ENCODE measurements around the gene FOXC2. TPM values are rescaled to one million over a fixed set of nuclear protein-coding genes. Genes with fewer than 3 reads are reported as not detected.

The FOXC2 gene
- total RNA-seq, 1 donor, result 2.2 TPM

DNA sequence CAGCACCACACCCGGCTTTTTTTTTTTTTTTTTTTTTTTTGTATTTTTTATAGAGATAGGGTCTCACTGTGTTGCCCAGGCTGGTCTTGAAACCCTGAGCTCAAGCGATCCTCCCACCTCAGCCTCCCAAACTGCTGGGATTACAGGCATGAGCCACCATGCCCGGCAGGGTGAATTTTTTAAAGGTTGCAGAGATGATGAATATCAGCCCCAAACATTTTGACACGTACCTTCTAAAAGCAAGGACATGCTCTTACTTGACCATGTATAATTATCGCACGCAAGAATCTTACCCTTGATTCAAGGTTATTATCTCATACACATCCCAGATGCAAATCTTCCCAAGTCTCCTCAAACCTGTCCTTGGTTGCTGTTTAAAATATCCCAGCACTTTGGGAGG, 4.3 kb upstream of the FOXC2 start:
- DNase-seq (ENCODE audit: insufficient read length, low spot score, missing footprints), result no peak
- no peak for TF ChIP-seq CTCF (IDR thresholded peaks at IDR 0.05; ENCODE audit: extremely low read depth, low read depth, low read length)
- peaks cover 9% of the 10 kb centered on the region for H3K4me1 ChIP-seq (ENCODE audit: insufficient read depth, low read length)

GRCh38 chr16:86563469-86564345, 2.9 kb upstream of the FOXC2 start:
- no peaks in the 10 kb centered on the region for H3K27me3 ChIP-seq (ENCODE audit: insufficient read depth, low read length)
- DNase-seq (ENCODE audit: insufficient read length, low spot score, missing footprints), result peak; percentile 94
- H3K4me2 ChIP-seq (ENCODE audit: insufficient read depth, low read length), result peak overlapping the region; percentile 96
- no peaks in the 10 kb centered on the region for H4K20me1 ChIP-seq (ENCODE audit: insufficient read depth, low read length)
- peak overlapping the region; percentile 68 for H3K4me3 ChIP-seq (ENCODE audit: insufficient read depth, low read length)
- peak; percentile 100 for TF ChIP-seq CTCF (IDR thresholded peaks at IDR 0.05; ENCODE audit: extremely low read depth, low read depth, low read length)
- H3K79me2 ChIP-seq (ENCODE audit: insufficient read depth, low read length), result peaks cover 33% of the 10 kb centered on the region
- peak overlapping the region; percentile 75 for H2AFZ ChIP-seq (ENCODE audit: low read length)
- peaks cover 9% of the 10 kb centered on the region for H3K4me1 ChIP-seq (ENCODE audit: insufficient read depth, low read length)
- H3K9me3 ChIP-seq (ENCODE audit: low read depth, low read length), result no peaks in the 10 kb centered on the region
- H3K36me3 ChIP-seq (ENCODE audit: insufficient read depth, low read length), result peaks cover 3% of the 10 kb centered on the region
- peak overlapping the region; percentile 65 for H3K27ac ChIP-seq (ENCODE audit: low read depth, low read length)

More for the DNA sequence above, 4.3 kb upstream of the FOXC2 start:
- Histone ChIP-seq H3K79me2 (ENCODE audit: insufficient read depth, low read length) (peaks cover 19% of the 10 kb centered on the region), H3K4me3 (ENCODE audit: insufficient read depth, low read length) (no peak overlapping the region), H3K9me3 (ENCODE audit: low read depth, low read length) (no peaks in the 10 kb centered on the region), H3K36me3 (ENCODE audit: insufficient read depth, low read length) (no peaks in the 10 kb centered on the region), H3K27ac (ENCODE audit: low read depth, low read length) (no peak overlapping the region), H4K20me1 (ENCODE audit: insufficient read depth, low read length) (no peaks in the 10 kb centered on the region), H3K4me2 (ENCODE audit: insufficient read depth, low read length) (no peak overlapping the region), H2AFZ (ENCODE audit: low read length) (no peak overlapping the region), H3K27me3 (ENCODE audit: insufficient read depth, low read length) (no peaks in the 10 kb centered on the region)

DNA sequence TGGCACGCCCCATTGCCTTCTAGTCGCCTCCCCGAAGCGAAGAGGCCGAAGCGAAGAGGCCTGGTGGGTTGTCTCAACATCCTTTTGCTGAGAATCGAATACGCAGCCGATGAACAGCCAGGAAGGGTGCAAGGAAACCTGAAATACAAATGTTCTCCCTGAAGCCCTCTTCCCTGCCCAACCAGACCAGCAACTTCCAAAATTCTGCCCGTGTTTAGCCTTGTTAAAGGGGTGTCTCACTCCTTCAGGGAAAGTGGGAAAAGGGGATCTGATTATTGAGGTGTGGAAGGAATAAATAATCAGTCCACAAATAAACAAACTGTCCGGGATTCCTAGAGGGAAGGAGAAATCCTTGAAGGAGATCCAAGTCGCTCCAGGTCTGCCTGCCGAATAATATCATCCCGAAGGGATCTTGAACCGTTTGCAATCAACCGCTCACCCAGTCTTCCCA, 1.4 kb upstream of the FOXC2 start:
- Histone ChIP-seq H4K20me1 (ENCODE audit: insufficient read depth, low read length) (peaks cover 3% of the 10 kb centered on the region), H3K79me2 (ENCODE audit: insufficient read depth, low read length) (peaks cover 48% of the 10 kb centered on the region), H3K27me3 (ENCODE audit: insufficient read depth, low read length) (no peaks in the 10 kb centered on the region), H3K9me3 (ENCODE audit: low read depth, low read length) (no peaks in the 10 kb centered on the region), H3K4me3 (ENCODE audit: insufficient read depth, low read length) (peak overlapping the region; percentile 60), H3K36me3 (ENCODE audit: insufficient read depth, low read length) (peaks cover 16% of the 10 kb centered on the region), H3K4me2 (ENCODE audit: insufficient read depth, low read length) (no peak overlapping the region), H3K4me1 (ENCODE audit: insufficient read depth, low read length) (peaks cover 9% of the 10 kb centered on the region), H2AFZ (ENCODE audit: low read length) (no peak overlapping the region), H3K27ac (ENCODE audit: low read depth, low read length) (no peak overlapping the region)
- TF ChIP-seq CTCF (IDR thresholded peaks at IDR 0.05; ENCODE audit: extremely low read depth, low read depth, low read length), result no peak
- peak; percentile 62 for DNase-seq (ENCODE audit: insufficient read length, low spot score, missing footprints)

Measured in osteoblast (primary cell).